H1 (cell line): ENCODE data around the gene MLC1. TPM values are rescaled to one million over a fixed set of nuclear protein-coding genes. Genes with fewer than 3 reads are reported as not detected.

Experiments
- CTCF ChIA-PET: fragments of 300-600 bp; sonication (Branson Sonifier 250); formaldehyde crosslinking; loops from one replicate; lab custom pipeline; 2021; ENCODE audit not compliant: partially characterized antibody; lab: Charles Lee
- POLR2A ChIA-PET: fragments of 300-600 bp; sonication (Branson Sonifier 250); formaldehyde crosslinking; loops from one replicate; lab custom pipeline; 2021; ENCODE audit warnings: inconsistent platforms; ENCODE audit not compliant: partially characterized antibody; lab: Charles Lee
- DNase-seq, 2 experiments: peaks; one replicate each; pipeline versions ENCODE4 v3.0.0 to v3.0.0-alpha.2; 2010 to 2022; ENCODE audit warnings: low spot score in 2 of 2, low read depth in 1 of 2, mixed read lengths in 1 of 2
- FAIRE-seq: peaks from 2 replicates; lab custom pipeline; 2011; peaks lifted over from hg19 to GRCh38; lab: Jason Lieb, UNC
- H2AFZ ChIP-seq: 2 replicates; pipeline ENCODE4 v1.8.1; 2012; ENCODE audit warnings: low read length, inconsistent platforms
- H2AK5ac ChIP-seq: 2 replicates; pipeline ENCODE4 v1.6.1; 2013; ENCODE audit warnings: low read depth, low read length
- H2BK120ac ChIP-seq: replicated peaks from 2 replicates; pipeline ENCODE3; 2013; ENCODE audit warnings: low read depth, low read length, inconsistent platforms
- H2BK12ac ChIP-seq: 2 replicates; pipeline ENCODE4 v1.6.1; 2013; ENCODE audit warnings: low read depth, low read length
- H2BK15ac ChIP-seq: 2 replicates; pipeline ENCODE4 v1.6.1; 2013; ENCODE audit warnings: low read length
- H2BK20ac ChIP-seq: 2 replicates; pipeline ENCODE4 v1.6.1; 2013; ENCODE audit warnings: low read length
- H2BK5ac ChIP-seq: 2 replicates; pipeline ENCODE4 v1.6.1; 2013; ENCODE audit warnings: low read depth, low read length
- H3K14ac ChIP-seq: 2 replicates; pipeline ENCODE4 v1.6.1; 2013; ENCODE audit warnings: inconsistent platforms; ENCODE audit not compliant: insufficient read length
- H3K18ac ChIP-seq: 2 replicates; pipeline ENCODE4 v1.6.1; 2013; ENCODE audit warnings: low read length; ENCODE audit errors: extremely low read depth
- H3K23ac ChIP-seq: 2 replicates; pipeline ENCODE4 v1.6.1; 2013; ENCODE audit warnings: inconsistent platforms; ENCODE audit not compliant: insufficient read length
- H3K23me2 ChIP-seq: 2 replicates; pipeline ENCODE4 v1.6.1; 2013; ENCODE audit warnings: low read depth, low read length
- H3K27ac ChIP-seq: 2 replicates; pipeline ENCODE4 v1.6.1; 2011; ENCODE audit warnings: low read depth, low read length, inconsistent platforms
- H3K27me3 ChIP-seq, 4 experiments: replicated peaks in 1 of 4; 1 replicate in 1 of 4; 2 replicates in 3 of 4; pipeline versions ENCODE4 v1.6.1 to v1.8.1; 2011 to 2013; ENCODE audit warnings: low read length in 3 of 4, mild to moderate bottlenecking in 3 of 4, inconsistent platforms in 2 of 4, mixed read lengths in 2 of 4, moderate library complexity in 1 of 4; ENCODE audit not compliant: control insufficient read depth in 3 of 4, insufficient read depth in 3 of 4; ENCODE audit errors: extremely low read depth in 1 of 4
- H3K36me3 ChIP-seq, 4 experiments: 2 replicates each; pipeline versions ENCODE4 v1.6.1 to v1.8.1; 2011 to 2013; ENCODE audit warnings: mild to moderate bottlenecking in 4 of 4, low read length in 3 of 4, moderate library complexity in 2 of 4, control low read depth in 1 of 4, inconsistent platforms in 1 of 4; ENCODE audit not compliant: insufficient read depth in 4 of 4, control insufficient read depth in 2 of 4
- H3K4ac ChIP-seq: replicated peaks from 2 replicates; pipeline ENCODE3; 2013; ENCODE audit warnings: low read length, low read depth, mixed read lengths, inconsistent platforms; ENCODE audit not compliant: insufficient read length
- H3K4me1 ChIP-seq, 4 experiments: replicated peaks in 1 of 4; 1 replicate in 1 of 4; 2 replicates in 3 of 4; pipeline versions ENCODE4 v1.6.1 to v1.8.1; 2011 to 2013; ENCODE audit warnings: low read length in 3 of 4, inconsistent platforms in 2 of 4, mixed read lengths in 1 of 4; ENCODE audit not compliant: insufficient read depth in 4 of 4, control insufficient read depth in 3 of 4
- H3K4me2 ChIP-seq, 2 experiments: 2 replicates each; pipeline versions ENCODE4 v1.6.1 to v1.8.1; 2011 to 2013; ENCODE audit warnings: low read depth in 2 of 2, low read length in 2 of 2, control low read depth in 1 of 2, inconsistent platforms in 1 of 2, mild to moderate bottlenecking in 1 of 2; ENCODE audit not compliant: insufficient read depth in 1 of 2
- H3K4me3 ChIP-seq, 4 experiments: fragments of 200-600, 300-600 bp in 1 of 4; sonication (generic), shearing (Covaris generic), sonication (Bioruptor Twin) in 1 of 4; 2 replicates each; pipeline versions ENCODE4 v1.5.1 to v1.8.1; 2011 to 2016; ENCODE audit warnings: low read length in 4 of 4, low read depth in 3 of 4, control low read depth in 2 of 4, inconsistent platforms in 2 of 4, mild to moderate bottlenecking in 2 of 4, mixed read lengths in 1 of 4, moderate library complexity in 1 of 4; ENCODE audit not compliant: insufficient read depth in 2 of 4; ENCODE audit errors: extremely low read depth in 1 of 4
- H3K56ac ChIP-seq: replicated peaks from 2 replicates; pipeline ENCODE3; 2013; ENCODE audit warnings: low read depth, mild to moderate bottlenecking, mixed read lengths, low read length, inconsistent platforms; ENCODE audit not compliant: insufficient read length
- H3K79me1 ChIP-seq: 2 replicates; pipeline ENCODE4 v1.6.1; 2013; ENCODE audit warnings: low read depth, low read length, control low read depth
- H3K79me2 ChIP-seq, 2 experiments: 2 replicates each; pipeline versions ENCODE4 v1.6.1 to v1.8.1; 2012 to 2013; ENCODE audit warnings: low read length in 2 of 2, mild to moderate bottlenecking in 2 of 2, inconsistent platforms in 1 of 2; ENCODE audit not compliant: insufficient read depth in 2 of 2, control insufficient read depth in 1 of 2
- H3K9ac ChIP-seq, 4 experiments: replicated peaks in 1 of 4; 1 replicate in 1 of 4; 2 replicates in 3 of 4; pipeline versions ENCODE4 v1.6.1 to v1.8.1; 2011 to 2013; ENCODE audit warnings: low read depth in 3 of 4, low read length in 3 of 4, control low read depth in 2 of 4, mild to moderate bottlenecking in 2 of 4, moderate library complexity in 2 of 4, inconsistent platforms in 1 of 4; ENCODE audit errors: extremely low read depth in 1 of 4
- H3K9me3 ChIP-seq, 2 experiments: 2 replicates each; pipeline versions ENCODE4 v1.6.1 to v1.8.1; 2012 to 2013; ENCODE audit warnings: mild to moderate bottlenecking in 2 of 2, moderate library complexity in 2 of 2, control low read depth in 1 of 2, inconsistent platforms in 1 of 2, low read depth in 1 of 2, low read length in 1 of 2, mixed read lengths in 1 of 2; ENCODE audit not compliant: insufficient read depth in 2 of 2
- H4K20me1 ChIP-seq, 2 experiments: replicated peaks in 1 of 2; 2 replicates each; pipeline versions ENCODE3 to v1.8.1; 2011 to 2013; ENCODE audit warnings: inconsistent platforms in 2 of 2, low read length in 2 of 2, mild to moderate bottlenecking in 1 of 2; ENCODE audit not compliant: insufficient read depth in 2 of 2, control insufficient read depth in 1 of 2
- H4K5ac ChIP-seq: 2 replicates; pipeline ENCODE4 v1.6.1; 2013; ENCODE audit warnings: low read length, low read depth, mixed read lengths, inconsistent platforms; ENCODE audit not compliant: insufficient read length
- H4K8ac ChIP-seq: 2 replicates; pipeline ENCODE4 v1.8.0; 2013; ENCODE audit warnings: mild to moderate bottlenecking, moderate library complexity, low read length, inconsistent platforms; ENCODE audit not compliant: insufficient read depth; ENCODE audit errors: extremely low read depth
- H4K91ac ChIP-seq: replicated peaks from 2 replicates; pipeline ENCODE3; 2013; ENCODE audit warnings: low read length, mixed read lengths, inconsistent platforms; ENCODE audit not compliant: insufficient read length
- CBX5 ChIP-seq: fragments of 300-800, 300-1000 bp; sonication (generic); IDR thresholded peaks from 2 replicates; pipeline ENCODE4 v1.7.1; 2016; ENCODE audit warnings: antibody characterized with exemption, low read length, low read depth
- CTCF ChIP-seq, 3 experiments: IDR thresholded peaks; 1 replicate in 2 of 3; 2 replicates in 1 of 3; pipeline versions ENCODE4 v1.5.1 to v1.6.1; 2011; ENCODE audit warnings: low read length in 3 of 3, mild to moderate bottlenecking in 3 of 3, inconsistent platforms in 2 of 3, low read depth in 1 of 3, moderate library complexity in 1 of 3; ENCODE audit not compliant: insufficient read depth in 1 of 3; ENCODE audit errors: control extremely low read depth in 1 of 3
- EZH2 ChIP-seq: fragments of 200-600 bp; sonication (generic); IDR thresholded peaks from 2 replicates; pipeline ENCODE4 v1.7.1; 2012; ENCODE audit warnings: low read depth, mild to moderate bottlenecking, moderate library complexity, low read length, inconsistent platforms; ENCODE audit not compliant: severe bottlenecking
- GABPA ChIP-seq: IDR thresholded peaks from 2 replicates; pipeline ENCODE4 v1.6.1; 2011; ENCODE audit warnings: mild to moderate bottlenecking, low read length, moderate library complexity, borderline replicate concordance; ENCODE audit not compliant: insufficient read depth
- HDAC2 ChIP-seq, 2 experiments: fragments of 300-600 bp in 1 of 2; sonication (generic) in 1 of 2; IDR thresholded peaks; 2 replicates each; pipeline ENCODE4 v1.6.1; 2011 to 2012; ENCODE audit warnings: low read depth in 2 of 2, low read length in 2 of 2, mild to moderate bottlenecking in 2 of 2, moderate library complexity in 2 of 2, borderline replicate concordance in 1 of 2, inconsistent platforms in 1 of 2
- NANOG ChIP-seq: IDR thresholded peaks from 2 replicates; pipeline ENCODE4 v1.6.1; 2011; ENCODE audit warnings: low read length, low read depth, mild to moderate bottlenecking, inconsistent platforms; ENCODE audit not compliant: insufficient read depth, poor library complexity, severe bottlenecking
- SIX5 ChIP-seq: IDR thresholded peaks from 2 replicates; pipeline ENCODE4 v1.6.1; 2011; ENCODE audit warnings: mild to moderate bottlenecking, low read depth, low read length
- YY1 ChIP-seq: IDR thresholded peaks from 2 replicates; pipeline ENCODE4 v1.6.1; 2011; ENCODE audit warnings: low read depth, mild to moderate bottlenecking, low read length
- WGBS, 2 experiments: shearing (Covaris generic) in 1 of 2; methylation state at CpG; one replicate each; pipeline versions ENCODE4 v1.1.6 to v1.1.7; 2013 to 2015; ENCODE audit warnings: low lambda C conversion rate in 2 of 2, mixed read lengths in 2 of 2, inconsistent platforms in 1 of 2, low coverage in 1 of 2, missing lambda C conversion rate in 1 of 2; ENCODE audit not compliant: insufficient replicate concordance in 2 of 2, insufficient coverage in 1 of 2, insufficient read length in 1 of 2; ENCODE audit errors: extremely low coverage in 1 of 2, missing lambda C conversion rate in 1 of 2; 5-methylcytosine and 5-hydroxymethylcytosine counted together
- polyA plus RNA-seq, 7 experiments: library from polyadenylated mRNA; depleted of rRNA in 3 of 7; stranded (reverse) in 5 of 7; unstranded in 2 of 7; fragments of >200 nt in 5 of 7; fragments of 200-250 nt in 2 of 7; gene quantifications; 1 replicate in 5 of 7; 2 replicates in 1 of 7; 4 replicates in 1 of 7; pipeline versions ENCODE4 v1.2.1 to v1.2.3, GENCODE V29; 2011 to 2013; ENCODE audit warnings: missing spikeins in 2 of 7, mixed read lengths in 2 of 7
- total RNA-seq: library from RNA; stranded (reverse); fragmentation: NEBNext Ultra II Directional; extraction: Animal tissue kit (Norgen Biotek cat#: 25700); gene quantifications from 2 replicates; pipeline ENCODE4 v1.2.1, GENCODE V29; 2021

The MLC1 gene
- total and polyA plus RNA-seq, 2 of the 8 experiments (the other 6 are each of a cell fraction or from before 2014, with no cell fraction given): 0.20 TPM; not detected in 1

GRCh38 chr22:50104141-50104544, 18.9 kb upstream of the MLC1 start:
- Histone ChIP-seq H3K27me3 (no peaks in the 10 kb centered on the region; a peak in 2 of 7 replicates), H3K56ac (no peak overlapping the region), H3K9me3 (no peaks in the 10 kb centered on the region), H2AFZ (no peak overlapping the region), H3K23ac (no peak overlapping the region), H2BK15ac (no peak overlapping the region), H3K79me1 (no peaks in the 10 kb centered on the region), H3K27ac (no peak overlapping the region), H3K4me2 (no peak overlapping the region), H3K18ac (no peak overlapping the region), H3K9ac (no peak overlapping the region), H4K20me1 (peaks cover 0 to 1% of the 10 kb centered on the region in 2 experiments), H4K5ac (no peak overlapping the region), H3K23me2 (no peaks in the 10 kb centered on the region), H2BK20ac (no peak overlapping the region), H2BK5ac (no peak overlapping the region), H2AK5ac (no peak overlapping the region), H2BK120ac (no peak overlapping the region), H3K4me3 (no peak overlapping the region), H3K79me2 (no peaks in the 10 kb centered on the region), H3K4me1 (no peaks in the 10 kb centered on the region), H4K91ac (no peak overlapping the region), H3K36me3 (no peaks in the 10 kb centered on the region), H3K14ac (no peak overlapping the region), H4K8ac (no peak overlapping the region), H2BK12ac (no peak overlapping the region), H3K4ac (no peak overlapping the region)
- TF ChIP-seq SIX5 (no peak), YY1 (no peak), CBX5 (no peak), GABPA (no peak), NANOG (no peak), HDAC2 (IDR thresholded peaks at IDR 0.05; ENCODE audit: borderline replicate concordance in 1 of 2, low read depth in 2 of 2, low read length in 2 of 2) (no peak), CTCF (IDR thresholded peaks at IDR 0.05; ENCODE audit: control extremely low read depth in 1 of 3, insufficient read depth in 1 of 3, low read depth in 1 of 3, low read length in 3 of 3) (no peak), EZH2 (no peak)
- WGBS, 2 experiments: 85% methylated on average over 6 of the region's 6 CpGs; no CpG with 5 or more reads in 1 of the 2 experiments
- ChIA-PET CTCF (interaction anchor here (1.2 kb wide), 1 partner anchor 43 kb away, joined by 3 read pairs; no protein-coding TSS in a partner anchor), POLR2A (no interaction called here)
- DNase-seq: no peak
- no peak for FAIRE-seq
